ENCODE data around the gene SPECC1. TPM values are rescaled to one million over a fixed set of nuclear protein-coding genes. Genes with fewer than 3 reads are reported as not detected.

Gene SPECC1
- total RNA-seq, 1 donor from 2014 or later: 26.9 TPM

- Histone ChIP-seq H3K27ac (no peak overlapping the region), H3K4me3 (no peak overlapping the region), H3K27me3 (ENCODE audit: low read depth) (no peaks in the 10 kb centered on the region), H3K9me3 (no peaks in the 10 kb centered on the region), H3K4me1 (peaks cover 12% of the 10 kb centered on the region), H3K36me3 (no peaks in the 10 kb centered on the region)
- intact Hi-C loops (cut with DNase I): no loop called here
- DNase-seq: no peak
- no peak for TF ChIP-seq CTCF (IDR thresholded peaks at IDR 0.05)
- no peak for ATAC-seq
These were observed 145.3 kb downstream of the SPECC1 start for GRCh38 chr17:20154286-20155000.

GRCh38 chr17:20155258-20156195 lies 146.4 kb downstream of the SPECC1 start:
- H3K4me1 ChIP-seq: peaks cover 12% of the 10 kb centered on the region
- no peaks in the 10 kb centered on the region for H3K27me3 ChIP-seq (ENCODE audit: low read depth)
- ATAC-seq: peak; percentile 99 to 100
- H3K27ac ChIP-seq: peak overlapping the region; percentile 73
- no peaks in the 10 kb centered on the region for H3K36me3 ChIP-seq
- DNase-seq: peak; percentile 99
- H3K4me3 ChIP-seq: peak overlapping the region; percentile 71
- TF ChIP-seq CTCF (IDR thresholded peaks at IDR 0.05): no peak
- H3K9me3 ChIP-seq: no peaks in the 10 kb centered on the region
- intact Hi-C loops (cut with DNase I): no loop called here

- Histone ChIP-seq H3K36me3 (no peaks in the 10 kb centered on the region), H3K27ac (peak overlapping the region; percentile 73), H3K27me3 (ENCODE audit: low read depth) (no peaks in the 10 kb centered on the region), H3K9me3 (no peaks in the 10 kb centered on the region), H3K4me1 (peaks cover 12% of the 10 kb centered on the region), H3K4me3 (peak overlapping the region; percentile 71)
- intact Hi-C loops (cut with DNase I): no loop called here
- peak; percentile 67 for DNase-seq
- TF ChIP-seq CTCF (IDR thresholded peaks at IDR 0.05): no peak
- peak; percentile 79 to 82 for ATAC-seq
These were observed 147.2 kb downstream of the SPECC1 start for GRCh38 chr17:20156196-20157000.

- Histone ChIP-seq H3K4me1 (peaks cover 12% of the 10 kb centered on the region), H3K27me3 (ENCODE audit: low read depth) (no peaks in the 10 kb centered on the region), H3K9me3 (no peaks in the 10 kb centered on the region), H3K36me3 (no peaks in the 10 kb centered on the region), H3K4me3 (peak overlapping the region; percentile 71), H3K27ac (peak overlapping the region; percentile 73)
- ATAC-seq (peak in 1 of 2 donors; percentile 1), DNase-seq (no peak)
- no peak for TF ChIP-seq CTCF (IDR thresholded peaks at IDR 0.05)
- intact Hi-C loops (cut with DNase I): no loop called here
These were observed 147.8 kb downstream of the SPECC1 start for GRCh38 chr17:20157001-20157310.

- no peak for TF ChIP-seq CTCF (IDR thresholded peaks at IDR 0.05)
- H3K4me1 ChIP-seq: peaks cover 12% of the 10 kb centered on the region
- no peaks in the 10 kb centered on the region for H3K36me3 ChIP-seq
- H3K27me3 ChIP-seq (ENCODE audit: low read depth): no peaks in the 10 kb centered on the region
- no peak overlapping the region for H3K4me3 ChIP-seq
- H3K9me3 ChIP-seq: no peaks in the 10 kb centered on the region
- H3K27ac ChIP-seq: no peak overlapping the region
- no peak for ATAC-seq
- intact Hi-C loops (cut with DNase I): no loop called here
- DNase-seq: no peak
These were observed 149.4 kb downstream of the SPECC1 start for GRCh38 chr17:20158580-20158979.

Data from lower lobe of right lung (tissue), 2 donors.